GM21529 (cell line): ENCODE results near the gene NCEH1.
A peak's percentile ranks its signal among the peaks of the same experiment; 100 is the strongest.
"Not testable (repeated sequence)": the region's sequence is repeated elsewhere in the genome, so short reads cannot be mapped to it uniquely, and the experiment has no call there.

Source experiments
- ATAC-seq: cut with Tn5 transposase; IDR thresholded peaks from one replicate; pipeline ENCODE4 v1.9.1; 2021; ENCODE audit not compliant: unreplicated experiment

The NCEH1 gene

GRCh38 chr3:172676196-172676922 lies 34.5 kb downstream of the NCEH1 start:
- ATAC-seq: no peak

GRCh38 chr3:172675441-172676193 lies 35.2 kb downstream of the NCEH1 start:
- peak; percentile 42 for ATAC-seq

GRCh38 chr3:172673210-172673679 lies 37.6 kb downstream of the NCEH1 start:
- ATAC-seq: peak; percentile 89

- no peak for ATAC-seq
Measured at GRCh38 chr3:172669021-172669420, 41.8 kb downstream of the NCEH1 start.

- peak; percentile 99 for ATAC-seq
Measured at GRCh38 chr3:172666873-172667694, 43.8 kb downstream of the NCEH1 start.

- ATAC-seq: no peak
Measured at GRCh38 chr3:172666181-172666872, 44.5 kb downstream of the NCEH1 start.

GRCh38 chr3:172665510-172665909 lies 45.4 kb downstream of the NCEH1 start:
- not testable (repeated sequence) for ATAC-seq

GRCh38 chr3:172660421-172660820 lies 50.4 kb downstream of the NCEH1 start:
- ATAC-seq: not testable (repeated sequence)

- no peak for ATAC-seq
Measured at GRCh38 chr3:172659246-172660002, 51.4 kb downstream of the NCEH1 start.

- no peak for ATAC-seq
Measured at GRCh38 chr3:172658344-172659245, 52.3 kb downstream of the NCEH1 start.

- ATAC-seq: no peak
Measured at GRCh38 chr3:172656602-172657001, 54.3 kb downstream of the NCEH1 start.

- no peak for ATAC-seq
Measured at GRCh38 chr3:172655388-172655787, 55.5 kb downstream of the NCEH1 start.

GRCh38 chr3:172654470-172654869 lies 56.4 kb downstream of the NCEH1 start:
- ATAC-seq: no peak

GRCh38 chr3:172653004-172653572 lies 57.8 kb downstream of the NCEH1 start:
- ATAC-seq: no peak

- no peak for ATAC-seq
Measured at GRCh38 chr3:172651936-172652625, 58.8 kb downstream of the NCEH1 start.

GRCh38 chr3:172649987-172650386 lies 60.9 kb downstream of the NCEH1 start:
- no peak for ATAC-seq

GRCh38 chr3:172648747-172649146 lies 62.1 kb downstream of the NCEH1 start:
- no peak for ATAC-seq

- ATAC-seq: no peak
Measured at GRCh38 chr3:172647823-172648222, 63.0 kb downstream of the NCEH1 start.
